ENCODE measurements around the gene SRP9.

SRP9 gene, protein sequence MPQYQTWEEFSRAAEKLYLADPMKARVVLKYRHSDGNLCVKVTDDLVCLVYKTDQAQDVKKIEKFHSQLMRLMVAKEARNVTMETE

DNA sequence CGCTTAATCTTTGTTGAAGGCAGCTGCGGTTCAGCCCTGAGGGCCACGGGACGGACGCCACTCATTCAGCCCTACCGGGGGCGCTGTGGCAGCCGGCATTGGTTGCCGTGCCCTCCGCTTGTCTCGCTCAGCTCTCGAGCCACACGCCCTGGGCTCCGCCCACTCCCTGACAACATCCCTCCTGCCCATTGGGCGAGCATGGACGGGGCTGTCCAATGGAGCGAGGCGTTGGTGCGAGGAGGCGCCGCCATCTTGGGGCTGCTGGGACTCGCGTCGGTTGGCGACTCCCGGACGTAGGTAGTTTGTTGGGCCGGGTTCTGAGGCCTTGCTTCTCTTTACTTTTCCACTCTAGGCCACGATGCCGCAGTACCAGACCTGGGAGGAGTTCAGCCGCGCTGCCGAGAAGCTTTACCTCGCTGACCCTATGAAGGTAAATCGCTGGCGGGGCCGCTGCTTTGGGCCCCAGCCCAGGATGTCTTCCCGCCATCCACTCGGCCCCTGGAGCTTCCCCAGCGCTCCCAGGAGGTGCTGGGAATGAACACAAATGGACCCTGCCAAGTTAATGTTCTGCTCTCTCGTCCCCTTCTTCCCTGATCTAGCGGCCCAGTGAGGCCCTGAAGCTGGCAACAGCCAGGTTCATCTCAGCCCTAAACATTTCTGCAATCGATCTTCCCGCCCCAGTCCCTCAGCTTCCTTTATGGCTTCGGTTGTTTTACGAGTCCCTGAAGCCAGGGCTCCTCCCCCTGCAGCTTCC lies at the start of gene SRP9:
TSS of gene SRP9 (plus strand) at position 244 of the 754 bp plus-strand sequence. CDS start at position 359, 115 bp downstream.
- peak; percentile 90 for DNase-seq

DNA sequence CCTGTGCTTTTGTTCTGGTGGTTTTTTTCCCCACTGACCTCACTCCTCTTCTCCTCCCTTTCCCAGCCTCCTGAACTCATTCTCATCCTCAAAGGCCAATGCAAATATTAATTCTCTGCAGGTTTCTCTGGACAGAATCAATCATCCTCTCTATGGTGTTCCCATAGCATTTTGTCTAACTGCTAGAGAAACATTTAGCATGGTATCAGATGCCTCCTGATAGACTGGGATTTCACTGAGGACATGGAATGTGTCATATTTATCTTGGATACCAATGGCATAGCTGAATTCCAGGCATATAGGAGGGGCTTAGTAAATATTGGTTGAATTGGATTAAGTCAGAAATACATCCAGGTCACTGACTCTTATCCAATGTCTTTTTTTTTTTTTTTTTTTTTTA lies 46.1 kb upstream of the SRP9 start:
- no peak for DNase-seq

DNA sequence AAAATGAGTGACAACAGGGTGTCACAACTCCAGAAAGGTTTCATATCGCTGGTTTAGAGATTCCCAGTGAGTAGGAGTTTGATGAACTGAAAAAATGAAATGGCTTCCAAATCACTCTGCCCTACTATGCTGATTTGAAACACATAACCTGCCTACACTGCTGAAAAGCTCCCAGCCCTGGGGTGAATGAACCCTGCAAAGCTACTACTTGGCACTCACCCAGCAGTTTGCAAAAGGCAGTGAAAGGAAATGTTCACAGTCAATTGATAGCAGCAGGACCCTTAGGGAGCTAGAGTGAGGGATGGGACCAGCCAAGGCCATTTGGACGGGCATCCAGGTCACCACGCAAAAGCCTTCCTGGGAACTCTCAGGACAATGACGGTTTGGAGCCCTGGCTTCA lies 44.4 kb upstream of the SRP9 start:
- DNase-seq, result peak; percentile 1

DNA sequence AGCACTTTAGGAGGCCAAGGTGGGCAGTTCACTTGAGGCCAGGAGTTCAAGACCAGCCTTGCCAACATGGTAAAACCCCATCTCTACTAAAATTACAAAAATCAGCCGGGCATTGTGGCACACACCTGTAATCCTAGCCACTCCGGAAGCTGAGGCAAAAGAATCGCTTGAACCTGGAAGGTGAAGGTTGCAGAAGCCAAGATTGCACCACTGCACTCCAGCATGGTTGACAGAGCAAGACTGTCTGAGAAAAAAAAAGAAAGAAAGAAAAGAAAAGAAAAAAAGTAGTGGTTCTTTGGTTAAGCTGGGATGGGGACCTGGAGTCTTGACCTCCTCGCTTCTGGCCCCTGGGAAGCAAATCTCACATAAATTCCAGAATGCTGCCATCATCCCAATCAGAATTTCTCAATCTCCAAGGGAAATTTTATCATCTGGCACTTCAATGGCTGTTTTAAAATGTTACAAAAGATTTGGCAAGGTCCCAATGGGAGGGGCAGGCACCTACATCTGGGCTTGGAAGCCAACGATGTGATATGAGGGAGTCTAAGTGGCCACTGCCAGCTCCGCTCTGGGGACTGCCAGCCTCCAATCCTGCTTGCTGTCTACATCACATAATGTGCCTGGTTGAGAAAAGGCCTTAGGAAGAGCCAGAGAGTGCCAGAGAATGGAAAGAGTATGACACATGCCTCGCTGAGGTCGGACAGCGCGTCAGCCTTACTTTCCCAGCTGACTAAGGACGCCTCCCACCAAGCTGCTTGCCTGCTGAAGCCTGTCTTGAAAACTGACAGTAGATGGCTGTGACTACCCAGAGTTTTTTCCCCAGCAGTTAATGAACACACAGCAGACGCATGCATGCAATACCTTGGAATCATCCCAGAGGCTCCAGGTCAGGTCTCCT lies 42.1 kb upstream of the SRP9 start:
- DNase-seq, result peak; percentile 7

DNA sequence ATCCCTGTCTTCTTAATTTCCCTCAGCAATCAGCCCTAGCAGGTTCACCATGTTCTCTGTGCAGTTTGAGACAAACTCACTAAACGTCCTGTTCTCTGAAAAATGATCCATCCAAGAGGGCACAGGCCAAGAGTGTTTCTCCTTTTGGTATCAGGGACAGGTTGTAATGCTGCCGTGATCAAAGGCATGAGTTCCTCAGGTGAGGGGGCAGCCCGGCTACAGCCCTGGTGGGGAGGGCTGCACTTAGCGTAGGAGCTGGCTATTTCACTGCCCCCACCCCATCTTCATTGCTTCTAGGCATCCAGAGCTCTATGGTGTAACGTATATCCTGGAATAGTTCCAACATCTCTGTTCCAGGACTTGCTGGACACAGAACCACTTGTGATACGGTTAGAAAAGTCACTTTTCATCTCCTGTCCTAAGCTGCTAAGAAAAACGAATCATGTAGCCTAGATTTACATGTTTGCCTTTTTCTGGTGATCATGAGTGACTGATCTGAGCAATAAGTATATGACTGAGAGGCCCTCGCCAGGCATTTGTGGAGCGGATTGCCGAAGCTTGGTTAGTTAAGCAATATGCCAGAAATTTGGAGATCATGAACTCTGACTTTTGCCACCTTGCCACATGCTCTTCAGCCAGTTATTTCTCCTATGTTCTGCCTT lies 41.1 kb upstream of the SRP9 start:
- no peak for DNase-seq

DNA sequence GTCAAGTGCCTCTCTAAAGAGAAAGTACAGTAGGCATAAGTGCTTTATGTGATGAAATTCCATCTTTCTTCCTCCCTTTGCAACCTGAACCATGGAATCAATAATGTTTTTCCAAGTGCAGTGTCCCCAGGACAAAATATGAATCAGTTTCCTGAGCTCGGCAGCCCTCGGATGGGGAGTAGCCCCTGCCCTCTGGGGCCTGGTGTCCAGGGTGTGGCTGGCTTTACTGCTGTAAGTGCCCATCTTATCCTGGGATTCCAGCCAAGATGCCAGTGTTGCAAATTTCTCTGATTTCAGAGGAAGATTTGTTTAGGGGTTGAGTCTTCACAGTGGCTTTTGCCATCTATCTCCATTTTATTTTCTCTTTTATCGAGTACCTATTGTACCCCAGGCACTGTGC lies 40.5 kb upstream of the SRP9 start:
- no peak for DNase-seq

DNA sequence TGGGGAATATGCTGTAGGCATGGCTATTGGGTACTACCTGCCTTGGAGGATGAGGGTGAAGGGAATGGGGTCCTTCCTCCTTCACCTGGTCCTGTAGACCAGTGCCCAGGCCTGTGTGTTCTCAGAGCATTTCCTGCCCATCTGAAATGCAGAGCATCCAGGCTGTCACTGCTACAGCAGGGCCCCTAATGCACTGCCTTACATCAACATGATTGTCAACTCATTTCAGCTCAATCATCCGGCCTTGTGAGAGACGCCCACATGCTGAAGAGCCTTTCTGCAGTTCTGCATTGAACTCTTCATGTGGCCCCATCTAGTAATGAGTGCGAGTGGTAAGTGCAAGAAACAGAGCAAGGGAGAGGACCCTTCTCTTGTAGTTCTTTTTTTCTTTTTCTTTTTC lies 39.8 kb upstream of the SRP9 start:
- no peak for DNase-seq

DNA sequence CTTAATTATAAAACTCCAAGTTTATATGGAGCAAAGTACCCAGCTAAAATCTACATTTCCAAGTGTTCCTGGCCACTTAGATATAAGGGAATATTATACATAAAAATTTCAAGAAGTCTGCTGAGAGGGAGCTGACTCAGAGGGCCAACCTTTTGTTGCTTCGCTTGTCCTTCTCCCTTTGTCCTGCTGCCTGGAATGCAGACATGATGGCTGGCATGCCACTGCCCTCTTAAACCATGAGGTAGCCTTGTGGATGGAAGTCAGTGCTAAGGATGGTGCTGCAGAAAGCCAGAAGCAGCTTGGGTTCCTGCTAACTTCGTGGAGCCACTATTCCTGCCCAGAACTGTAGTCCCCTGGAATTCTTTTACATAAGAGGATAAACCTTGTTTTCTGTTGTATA lies 38.9 kb upstream of the SRP9 start:
- no peak for DNase-seq

DNA sequence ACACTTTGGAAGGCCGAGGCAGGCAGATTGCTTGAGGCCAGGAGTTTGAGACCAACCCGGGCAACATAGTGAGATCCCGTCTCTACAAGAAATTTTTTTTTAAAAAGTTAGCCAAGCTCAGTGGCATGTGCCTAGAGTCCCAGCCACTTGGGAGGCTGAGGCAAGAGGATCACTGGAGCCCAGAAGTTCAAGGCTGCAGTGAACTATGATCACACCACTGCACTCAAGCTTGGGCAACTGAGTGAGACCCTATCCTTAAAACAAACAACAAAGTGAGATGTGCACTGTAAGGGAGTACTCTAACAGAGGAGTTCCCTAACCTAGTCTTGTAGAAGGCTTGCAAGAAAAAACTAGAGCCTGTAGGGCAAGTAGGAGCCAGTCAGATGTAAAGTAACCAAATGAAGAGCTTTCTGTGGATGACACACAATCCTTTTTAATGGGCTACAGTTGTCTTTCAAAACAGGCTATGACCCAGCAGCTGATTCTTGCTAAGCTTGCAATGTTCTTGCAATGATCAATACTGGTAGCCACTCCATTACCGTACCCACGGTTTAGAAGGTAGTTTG lies 38.0 kb upstream of the SRP9 start:
- DNase-seq, result no peak

DNA sequence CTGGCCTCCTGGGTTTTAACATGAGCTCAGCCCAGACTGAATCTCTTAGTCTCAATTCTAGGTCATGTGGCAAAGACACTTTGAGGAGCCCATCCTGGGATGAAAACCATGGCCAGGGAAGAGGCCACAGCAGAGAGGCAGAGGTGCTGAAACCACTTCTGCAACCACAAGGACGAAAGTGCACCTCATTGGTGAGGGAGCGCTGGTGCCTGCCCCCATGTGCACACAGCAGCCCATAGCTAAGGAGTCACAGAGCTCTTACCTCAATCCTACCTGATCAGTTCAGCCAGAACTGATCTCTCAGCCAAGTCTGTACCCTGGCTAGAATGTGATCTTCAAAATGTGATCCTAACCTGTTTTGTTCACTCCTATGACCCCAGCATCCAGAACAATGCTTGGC lies 32.9 kb upstream of the SRP9 start:
- DNase-seq, result no peak

DNA sequence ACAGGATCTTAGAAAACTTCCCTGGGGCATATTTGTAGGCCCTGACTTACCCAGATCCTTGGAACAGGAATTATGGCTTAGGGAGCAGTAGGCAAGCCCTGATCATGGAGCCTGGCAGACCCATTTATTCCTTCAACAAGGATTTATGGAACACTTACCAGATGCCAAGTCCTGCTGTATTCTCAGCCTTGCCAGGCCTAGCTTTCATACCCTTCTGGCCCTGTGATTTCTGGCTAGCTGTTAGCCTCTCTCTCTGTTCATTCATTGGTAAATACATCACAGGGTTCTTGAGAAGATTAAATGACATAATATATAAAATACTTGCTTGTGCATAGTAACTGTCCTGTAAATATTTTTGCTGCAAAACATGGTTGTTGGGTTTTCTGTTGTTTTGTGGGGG lies 32.4 kb upstream of the SRP9 start:
- no peak for DNase-seq

DNA sequence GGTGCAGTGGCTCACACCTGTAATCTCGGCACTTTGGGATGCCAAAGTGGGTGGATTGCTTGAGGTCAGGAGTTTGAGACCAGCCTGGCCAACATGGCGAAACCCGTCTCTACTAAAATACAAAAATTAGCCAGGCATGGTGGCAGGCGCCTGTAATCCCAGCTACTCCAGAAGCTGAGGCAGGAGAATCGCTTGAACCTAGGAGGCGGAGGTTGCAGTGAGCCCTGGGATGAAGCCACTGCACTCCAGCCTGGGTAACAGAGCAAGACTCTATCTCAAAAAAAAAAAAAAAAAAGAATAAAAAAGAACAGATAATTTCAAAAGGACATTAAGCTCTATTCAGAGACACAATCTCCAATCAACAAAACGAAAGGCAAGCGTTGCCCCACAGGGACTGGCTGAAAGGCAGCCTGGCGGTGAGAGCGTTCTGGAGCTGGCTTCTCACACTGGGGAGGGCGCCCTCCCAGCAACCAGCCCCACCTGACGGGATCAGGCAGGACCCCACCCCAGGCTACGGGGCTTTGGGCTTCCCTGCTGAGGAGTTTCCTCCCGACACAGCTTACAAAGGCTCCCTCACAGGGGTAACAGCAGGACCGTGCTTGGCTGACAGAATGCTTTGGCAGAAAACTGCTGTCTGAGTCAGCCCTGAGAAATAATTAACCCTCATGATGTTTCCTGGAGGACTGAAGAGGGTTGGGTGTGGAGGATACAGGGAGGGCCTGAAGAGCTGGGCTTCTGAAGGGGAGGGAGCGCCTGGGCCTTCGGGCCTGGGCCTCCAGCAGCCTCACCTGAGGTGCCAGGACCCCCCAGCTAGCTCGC lies 31.1 kb upstream of the SRP9 start:
- no peak for DNase-seq

DNA sequence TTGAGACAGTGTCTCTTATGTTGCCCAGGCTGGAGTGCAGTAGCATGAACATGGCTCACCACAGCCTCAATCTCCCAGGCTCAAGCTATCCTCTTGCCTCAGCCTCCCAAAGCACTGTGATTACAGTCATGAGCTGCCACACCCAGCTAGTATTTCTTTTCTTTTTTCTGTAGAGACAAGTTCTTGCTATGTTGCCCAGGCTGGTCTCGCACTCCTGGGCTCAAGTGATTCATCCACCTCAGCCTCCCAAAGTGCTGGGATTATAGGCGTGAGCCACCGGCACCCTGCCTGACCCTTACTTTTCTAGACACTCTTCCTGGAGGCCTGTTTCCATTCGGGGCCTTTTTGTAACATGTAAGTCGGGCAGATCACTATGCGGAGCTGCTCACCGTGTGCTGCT lies 30.1 kb upstream of the SRP9 start:
- no peak for DNase-seq

DNA sequence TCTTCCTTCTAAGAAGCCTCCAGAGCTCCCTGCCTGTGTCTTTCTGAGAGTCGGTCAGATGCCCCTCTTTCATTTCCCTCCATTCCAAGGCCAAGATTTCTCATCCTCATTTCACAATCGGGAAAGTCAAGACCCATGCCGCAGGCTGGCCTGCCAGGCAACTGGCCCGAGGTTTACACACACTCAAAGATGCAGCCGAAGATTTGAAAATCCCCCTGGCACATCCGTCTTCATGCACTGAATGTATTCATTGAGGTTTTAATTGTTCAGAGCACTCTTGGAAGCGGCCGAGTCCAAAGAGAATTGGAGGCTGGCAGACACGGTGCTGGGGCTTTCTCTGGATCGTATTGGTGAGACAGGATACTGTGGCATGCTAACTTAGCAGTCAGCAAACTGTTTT lies 29.1 kb upstream of the SRP9 start:
- DNase-seq, result no peak

DNA sequence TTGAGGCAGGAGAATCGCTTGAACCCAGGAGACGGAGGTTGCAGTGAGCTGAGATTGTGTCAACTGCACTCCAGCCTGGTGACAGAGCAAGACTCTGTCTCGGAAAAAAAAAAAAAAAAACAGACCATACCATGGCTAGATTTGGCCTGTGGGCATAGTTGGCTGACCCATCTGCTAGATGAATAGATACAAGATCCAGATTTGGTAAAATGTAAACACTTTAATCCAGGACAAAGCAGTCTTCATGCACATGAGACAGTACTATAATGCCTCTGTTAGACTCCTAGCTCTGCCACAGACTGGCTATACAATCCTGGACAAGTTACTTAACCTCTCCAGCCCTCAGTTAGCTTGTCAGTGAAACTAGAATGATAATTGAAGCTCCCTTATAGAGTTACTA lies 27.9 kb upstream of the SRP9 start:
- DNase-seq, result no peak

DNA sequence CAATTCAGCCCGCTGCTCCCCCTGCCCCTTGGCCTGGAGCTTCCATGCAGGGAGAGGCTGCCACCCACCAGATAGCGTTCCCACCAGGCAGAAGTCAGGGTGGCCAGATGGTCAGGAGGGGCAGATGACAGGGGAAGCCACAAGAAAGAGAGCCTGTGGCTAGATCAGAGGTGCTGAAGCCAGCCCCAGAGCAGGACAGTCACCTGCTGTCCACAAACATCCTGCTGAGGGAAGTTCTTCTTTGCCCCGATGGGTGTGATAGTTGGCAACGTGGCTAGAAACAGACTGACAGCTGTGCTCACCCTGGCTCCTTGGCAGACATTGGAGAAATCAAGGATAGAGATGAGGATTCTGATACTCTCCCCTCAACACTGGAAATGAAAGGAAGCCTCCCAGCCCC lies 27.2 kb upstream of the SRP9 start:
- no peak for DNase-seq

DNA sequence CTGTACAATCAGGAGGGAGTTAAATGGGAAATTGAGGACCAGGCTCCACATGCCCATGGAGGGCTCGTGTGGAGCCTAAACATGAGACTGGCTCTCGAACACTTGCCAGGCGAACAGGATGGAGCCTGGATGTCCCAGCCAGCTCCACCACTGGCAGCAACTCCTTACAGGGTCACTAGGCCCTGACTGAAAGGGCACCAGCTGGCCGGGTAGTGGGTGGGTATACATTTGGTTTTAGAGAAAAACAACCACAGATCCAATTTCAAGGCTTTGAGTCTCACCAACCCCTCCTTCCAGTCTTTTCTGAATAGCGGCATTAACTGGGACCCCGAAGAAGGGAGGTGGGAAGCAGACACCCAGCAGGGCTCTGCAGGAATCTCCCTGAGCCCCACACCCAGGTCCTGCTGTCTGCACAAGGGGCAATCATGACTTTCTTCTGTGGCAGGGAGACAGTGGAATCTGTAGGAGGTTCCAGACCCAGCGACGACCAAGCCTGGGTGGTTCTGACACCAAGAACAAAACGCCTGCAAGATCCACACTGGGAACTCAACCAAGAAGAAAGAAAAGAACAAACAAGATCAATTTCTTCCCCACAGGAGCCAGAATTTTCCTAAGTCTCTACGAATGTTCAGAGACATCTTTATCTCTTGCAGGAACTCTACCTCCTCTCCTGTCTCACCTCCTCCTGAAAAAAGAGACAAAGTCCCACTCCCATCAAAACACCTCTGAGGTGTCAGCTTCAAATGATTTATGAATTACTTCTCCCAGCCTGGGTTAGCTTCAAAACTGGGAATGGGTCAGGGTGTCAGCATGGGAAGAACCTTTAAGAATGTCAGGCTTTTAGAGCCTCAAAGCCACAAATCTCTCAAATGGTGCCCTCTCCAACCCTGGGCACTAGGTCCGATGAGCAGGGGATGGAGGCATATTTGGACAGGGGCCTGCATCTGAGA lies 26.5 kb upstream of the SRP9 start:
- no peak for DNase-seq

DNA sequence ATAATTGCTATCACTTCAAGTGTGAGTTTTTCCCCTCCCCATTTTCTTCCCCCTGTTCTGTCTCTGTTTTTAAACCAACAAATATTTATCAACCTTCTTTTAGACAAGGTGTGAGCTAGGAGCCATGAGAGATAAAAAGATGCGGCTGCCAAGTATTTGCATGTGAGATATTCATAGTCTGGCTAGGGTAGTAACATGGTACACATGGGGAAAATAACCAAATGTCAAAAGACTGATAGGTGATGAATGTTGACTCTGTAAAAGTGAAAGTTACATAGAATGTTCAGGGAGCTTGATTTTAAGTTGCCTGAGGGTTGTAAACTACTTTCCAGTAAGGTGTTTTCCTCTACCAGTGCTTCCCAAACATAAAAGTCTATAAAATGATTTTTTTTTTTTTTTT lies 25.4 kb upstream of the SRP9 start:
- no peak for DNase-seq

DNA sequence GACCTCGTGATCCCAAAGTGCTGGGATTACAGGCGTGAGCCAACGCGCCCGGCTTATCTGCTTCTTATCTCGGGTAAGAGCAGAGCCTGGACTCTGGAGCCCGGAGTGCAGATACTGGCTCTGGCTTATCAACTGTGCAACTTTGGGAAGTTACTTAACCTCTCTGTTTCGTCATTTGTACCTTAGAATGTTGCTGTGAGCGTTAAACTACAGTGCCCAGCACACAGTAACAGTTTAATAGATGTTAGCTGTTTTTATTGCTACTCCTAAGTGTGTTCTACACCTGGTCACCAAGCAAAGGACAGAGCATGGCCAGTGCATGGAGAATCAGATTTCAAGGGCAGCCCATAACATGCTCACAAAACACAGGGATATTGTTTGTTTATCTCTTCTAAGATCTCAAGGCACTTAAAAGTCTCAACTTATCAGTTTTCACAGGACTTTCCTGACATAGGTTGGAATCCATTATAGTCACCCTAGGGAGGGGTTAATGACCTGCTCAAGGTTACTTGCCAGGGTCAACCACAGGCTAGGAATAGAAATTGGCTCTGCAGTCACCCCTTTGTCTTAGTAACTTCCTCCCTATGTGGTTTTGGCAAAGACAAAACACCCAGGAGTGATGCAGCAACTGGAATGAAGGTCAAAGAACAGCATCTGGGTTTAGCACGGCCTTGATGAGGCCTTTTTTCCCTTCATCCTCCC lies 22.5 kb upstream of the SRP9 start:
- DNase-seq, result no peak

DNA sequence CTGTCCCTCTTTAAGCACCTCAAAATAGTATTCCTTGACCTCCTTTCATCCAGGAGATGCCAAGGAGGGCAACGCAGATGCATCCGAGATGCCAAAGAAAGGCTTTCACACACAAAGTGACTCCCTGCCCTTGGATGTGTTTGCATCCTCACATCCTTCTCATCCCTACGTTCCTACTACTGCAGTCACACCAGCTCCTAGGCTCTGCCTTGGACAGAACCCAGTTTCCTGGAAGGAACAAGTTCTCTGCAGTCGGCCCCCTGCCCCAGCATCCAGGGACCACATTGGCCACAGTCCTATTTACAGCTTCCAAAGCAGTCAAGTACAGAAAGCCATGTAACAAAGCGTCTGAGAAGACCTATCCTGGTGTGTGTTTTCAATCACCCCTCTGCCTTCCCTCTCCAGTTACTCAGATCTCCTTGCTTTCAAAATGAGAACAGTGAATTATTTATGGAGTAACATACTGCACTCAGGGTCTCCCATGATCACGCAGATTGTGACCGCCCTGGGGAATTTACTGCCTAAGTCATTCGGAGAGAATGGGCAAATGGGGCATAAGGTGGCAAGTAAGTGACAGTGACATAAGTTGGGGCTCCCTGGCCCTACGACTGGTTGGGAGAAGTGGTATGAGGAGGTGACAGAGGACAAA lies 21.8 kb upstream of the SRP9 start:
- no peak for DNase-seq
